Stimulated activated naive CD4-positive, alpha-beta T cell treated with Interleukin-2 at 50 U/mL for 16 hours (primary cell): ENCODE results near the gene NAALADL2.
"Not testable (repeated sequence)": the region's sequence is repeated elsewhere in the genome, so short reads cannot be mapped to it uniquely, and the experiment has no call there.

Source experiments
- DNase-seq: peaks from one replicate; lab custom pipeline; 2025; lab: John Stamatoyannopoulos, UW

The NAALADL2 gene

DNA sequence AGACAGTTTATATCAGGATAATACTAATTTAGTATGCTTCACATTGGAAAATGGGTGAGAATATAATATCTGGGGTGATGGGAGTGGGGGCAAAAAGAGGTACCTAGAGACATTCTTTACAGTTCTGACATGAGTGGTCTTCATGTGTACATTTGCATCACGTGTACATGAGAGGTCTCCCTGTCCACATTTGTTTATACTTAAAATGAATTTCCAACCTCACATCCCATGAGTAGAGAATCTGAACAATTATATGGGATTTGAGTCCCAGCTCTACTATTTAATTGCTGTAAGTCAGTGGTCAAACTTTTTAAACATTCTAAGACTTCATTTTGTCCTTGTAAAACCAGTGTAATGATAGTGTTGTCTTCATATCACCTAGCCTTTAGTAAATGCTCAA, 408.4 kb downstream of the NAALADL2 start:
- DNase-seq = no peak

- DNase-seq = no peak
Observed at GRCh38 chr3:175269394-175269793, 410.3 kb downstream of the NAALADL2 start.

GRCh38 chr3:175270198-175270837, 411.2 kb downstream of the NAALADL2 start:
- no peak for DNase-seq

DNA sequence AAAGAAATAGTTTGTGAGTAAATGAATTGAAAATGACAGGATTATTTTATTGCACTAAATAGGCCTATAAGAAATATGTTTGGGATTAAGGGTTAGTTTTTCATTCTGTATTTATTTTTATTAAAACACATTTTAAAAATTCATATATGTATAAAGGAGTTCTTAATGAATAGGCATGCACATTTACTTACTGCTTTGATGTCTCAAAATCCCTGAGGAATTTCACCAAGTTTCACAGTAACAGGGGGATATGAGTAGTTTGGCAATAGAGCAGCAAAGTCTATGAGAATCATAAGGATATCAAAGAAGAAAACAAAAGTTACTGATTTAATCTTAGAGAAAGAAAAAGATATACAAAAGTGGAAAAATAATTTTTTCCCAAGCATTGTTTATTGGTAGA, 411.7 kb downstream of the NAALADL2 start:
- no peak for DNase-seq

- not testable (repeated sequence) for DNase-seq
Observed at GRCh38 chr3:175271465-175271864, 412.3 kb downstream of the NAALADL2 start.

DNA sequence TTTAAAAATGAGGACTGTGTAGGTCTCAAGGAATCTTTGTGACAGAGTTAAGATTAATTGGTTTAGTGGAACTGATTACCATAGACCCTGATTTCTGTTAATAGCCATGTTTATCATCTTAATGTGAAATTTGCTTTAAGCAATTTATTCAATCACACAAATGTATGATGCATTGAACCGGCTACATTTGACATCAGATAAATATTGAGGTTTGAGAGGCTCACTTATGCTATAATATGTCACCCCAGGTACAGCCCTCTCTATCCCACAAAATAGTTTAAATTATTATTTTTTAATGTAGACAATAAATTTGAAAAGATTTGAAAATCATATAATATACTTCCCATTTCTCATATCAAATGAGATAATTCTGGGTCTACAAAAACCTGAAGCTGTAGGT, 413.3 kb downstream of the NAALADL2 start:
- no peak for DNase-seq

DNA sequence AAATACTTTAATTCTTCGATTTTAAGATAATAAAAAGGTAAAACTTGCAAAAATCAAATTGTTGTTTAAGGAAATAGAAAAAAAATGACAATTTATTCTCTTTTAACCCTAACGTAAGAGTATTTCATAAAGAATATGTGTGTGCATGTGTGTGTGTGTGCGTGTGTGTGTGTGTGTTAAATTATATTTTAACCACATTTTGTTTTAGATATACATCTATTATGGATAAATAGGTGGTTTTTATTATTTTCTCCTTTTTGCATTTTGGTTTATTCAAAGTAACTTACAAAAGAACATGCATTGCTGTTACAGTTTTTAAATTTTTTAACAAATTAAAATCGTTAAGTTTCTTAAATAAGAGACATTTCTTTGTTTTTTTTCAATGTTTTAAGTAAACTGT, 414.4 kb downstream of the NAALADL2 start:
- DNase-seq = no peak

DNA sequence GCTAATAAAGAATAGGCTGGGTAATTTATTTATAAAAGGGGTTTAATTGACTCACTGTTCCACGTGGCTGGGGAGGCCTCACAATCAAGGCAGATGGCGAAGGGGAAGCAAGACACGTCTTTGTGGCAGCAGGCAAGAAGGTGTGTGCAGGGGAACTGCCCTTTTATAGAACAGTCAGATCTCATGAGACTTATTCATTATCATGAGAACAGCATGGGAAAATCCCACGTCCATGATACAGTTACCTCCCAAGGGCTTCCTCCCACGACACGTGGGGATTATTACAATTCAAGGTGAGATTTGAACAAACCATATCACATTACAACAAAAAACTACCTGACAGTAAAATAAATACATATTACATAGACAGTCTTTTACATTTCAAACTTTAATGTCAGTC, 414.9 kb downstream of the NAALADL2 start:
- no peak for DNase-seq

- no peak for DNase-seq
Observed at GRCh38 chr3:175274474-175275218, 415.5 kb downstream of the NAALADL2 start.

- no peak for DNase-seq
Observed at GRCh38 chr3:175278680-175279079, 419.5 kb downstream of the NAALADL2 start.

- no peak for DNase-seq
Observed at GRCh38 chr3:175279457-175279856, 420.3 kb downstream of the NAALADL2 start.

- DNase-seq = no peak
Observed at GRCh38 chr3:175279911-175280310, 420.8 kb downstream of the NAALADL2 start.

GRCh38 chr3:175287361-175287963, 428.3 kb downstream of the NAALADL2 start:
- no peak for DNase-seq

GRCh38 chr3:175288621-175289020, 429.5 kb downstream of the NAALADL2 start:
- DNase-seq = no peak

DNA sequence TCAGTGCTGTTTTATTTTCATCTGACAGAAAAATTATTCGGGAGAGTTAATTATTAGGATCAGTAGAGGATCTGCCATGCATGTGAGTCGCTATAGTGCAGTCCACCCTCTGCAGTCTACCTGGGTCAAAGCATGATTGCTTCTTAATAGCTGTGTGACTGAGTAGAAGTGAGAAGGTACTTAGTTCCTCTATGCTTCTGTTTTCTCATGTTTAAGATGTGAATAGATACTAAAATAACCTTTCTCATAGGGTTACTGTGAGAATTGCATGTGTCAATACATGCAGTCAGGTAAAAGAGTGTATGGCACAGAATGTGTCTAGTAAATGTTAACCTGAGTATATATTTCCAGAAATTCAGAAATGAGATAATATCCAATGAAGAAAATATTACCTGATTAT, 435.7 kb downstream of the NAALADL2 start:
- no peak for DNase-seq

GRCh38 chr3:175295248-175296130, 436.4 kb downstream of the NAALADL2 start:
- DNase-seq = no peak

DNA sequence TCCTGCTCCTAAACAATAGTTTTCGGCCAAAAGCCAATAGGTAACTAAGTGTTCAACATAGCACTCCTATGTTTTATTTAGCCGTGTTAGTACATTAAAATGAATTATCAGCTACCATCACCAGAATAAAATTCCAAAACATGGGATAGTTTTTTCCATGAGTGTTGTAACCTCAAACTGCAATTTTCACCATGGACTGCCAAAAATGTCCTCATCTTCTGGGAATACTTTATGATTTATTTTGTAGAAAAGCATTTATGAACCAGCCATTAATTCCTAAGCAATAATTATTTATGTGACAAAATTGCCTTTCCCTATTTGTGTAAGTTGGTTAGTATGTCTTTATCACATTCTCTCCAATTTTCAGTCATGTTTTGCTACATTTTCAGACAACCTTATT, 438.1 kb downstream of the NAALADL2 start:
- no peak for DNase-seq

DNA sequence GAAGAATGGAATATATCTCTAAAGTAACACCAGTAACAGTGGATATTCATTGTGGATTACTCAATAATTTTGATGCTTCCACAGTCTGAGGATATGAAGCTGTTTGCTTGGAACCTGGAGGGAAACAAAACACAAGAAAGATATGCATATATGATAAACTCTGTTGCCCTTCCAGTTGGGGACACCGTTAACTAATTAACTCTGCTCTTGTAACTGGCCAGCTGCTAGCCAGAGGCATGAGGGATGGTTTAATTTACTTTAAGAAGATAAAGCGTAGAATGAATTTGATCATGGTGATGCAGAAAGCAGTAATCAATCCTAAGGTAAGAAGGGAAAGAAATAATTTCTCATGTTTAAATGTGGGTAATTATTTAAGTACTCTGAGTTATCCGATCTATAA, 442.6 kb downstream of the NAALADL2 start:
- DNase-seq = no peak

DNA sequence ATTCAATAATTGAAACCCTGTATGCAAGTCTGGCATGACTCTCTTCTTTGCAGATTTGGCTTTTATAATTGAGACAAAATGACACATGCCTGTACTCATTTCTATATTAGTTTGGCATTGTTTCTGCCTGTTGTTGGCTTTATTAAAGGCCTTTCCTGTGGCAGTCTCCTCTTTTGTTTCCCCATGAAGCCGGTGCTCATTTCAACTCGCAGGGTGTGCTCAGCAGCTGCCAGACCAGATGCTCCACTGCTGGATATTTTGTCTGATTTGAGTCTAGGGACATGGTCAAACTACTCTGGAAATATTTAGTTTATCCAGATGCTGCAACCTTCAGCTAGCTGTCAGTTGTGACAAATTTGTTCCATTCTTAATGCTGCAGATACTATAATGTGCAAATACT, 445.3 kb downstream of the NAALADL2 start:
- no peak for DNase-seq

DNA sequence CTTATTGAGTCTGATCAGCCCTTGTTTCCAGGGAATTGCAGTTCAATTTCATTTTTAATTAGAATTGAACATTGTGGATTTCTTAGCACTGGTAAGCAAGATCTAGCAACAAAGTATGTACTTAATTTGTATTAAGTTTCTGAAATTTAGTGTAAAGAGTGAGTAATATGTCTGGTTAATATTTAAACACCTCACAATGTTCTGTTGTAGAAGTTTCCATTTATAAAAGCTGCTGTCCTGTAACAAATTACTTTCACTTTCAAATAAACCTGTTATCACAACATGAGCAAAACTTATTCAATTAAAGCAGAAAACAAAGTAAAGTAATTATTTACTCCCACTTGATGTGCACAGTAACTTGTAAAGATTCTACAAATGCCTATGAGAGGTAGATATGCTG, 448.5 kb downstream of the NAALADL2 start:
- DNase-seq = no peak

DNA sequence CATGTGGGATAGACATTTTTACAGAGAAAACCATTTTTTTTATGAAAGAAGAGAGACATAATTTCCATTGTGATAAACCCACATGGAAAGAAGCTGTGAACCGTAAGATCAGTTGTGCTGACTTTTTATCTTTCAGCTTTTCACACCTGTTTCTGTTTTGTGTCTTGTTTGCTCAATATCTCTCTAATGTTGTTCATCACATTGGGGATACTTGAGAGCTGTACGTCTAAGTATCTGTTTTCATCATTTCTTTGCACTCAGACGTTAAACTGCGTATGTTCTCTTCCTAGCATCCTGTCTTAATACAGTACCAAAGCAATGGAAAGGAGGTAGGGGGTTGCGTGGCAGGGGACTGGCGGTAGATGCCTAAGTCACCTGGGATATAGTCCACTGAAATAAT, 449.0 kb downstream of the NAALADL2 start:
- DNase-seq = no peak

DNA sequence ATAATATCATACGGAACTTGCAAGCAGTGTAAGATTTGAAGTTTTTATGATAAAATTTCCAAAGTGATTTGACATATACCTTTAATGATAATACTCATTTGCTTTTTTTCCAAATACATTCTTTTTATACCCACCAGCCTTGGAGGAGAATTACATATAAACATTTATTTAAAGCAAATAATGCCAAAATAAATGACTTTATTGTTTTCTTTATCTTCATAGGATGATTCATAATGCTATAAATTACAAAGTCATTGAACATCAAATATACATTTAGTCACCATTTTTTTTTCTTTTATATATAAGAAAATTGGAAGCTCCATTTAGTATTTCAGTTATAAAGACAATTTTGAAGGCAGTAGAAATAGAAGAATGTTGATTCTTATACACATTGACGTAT, 450.9 kb downstream of the NAALADL2 start:
- DNase-seq = no peak
